ENCODE measurements around the gene SPATA31E1.
"Not testable (repeated sequence)": the region's sequence is repeated elsewhere in the genome, so short reads cannot be mapped to it uniquely, and the experiment has no call there.

SPATA31E1 gene

GRCh38 chr9:87923012-87923411, 40.3 kb downstream of the SPATA31E1 start:
- H3K4me1 Mint-ChIP-seq, DNase-seq: not testable (repeated sequence)

GRCh38 chr9:87924851-87925250, 42.2 kb downstream of the SPATA31E1 start:
- H3K36me3 Mint-ChIP-seq (ENCODE audit: low read depth); H3K9me3 Mint-ChIP-seq; DNase-seq; H3K4me3 Mint-ChIP-seq; H3K27ac Mint-ChIP-seq; H3K4me1 Mint-ChIP-seq; H3K27me3 Mint-ChIP-seq (ENCODE audit: low read depth, poor library complexity): not testable (repeated sequence)

More at GRCh38 chr9:87923012-87923411, 40.3 kb downstream of the SPATA31E1 start:
- H3K27me3 Mint-ChIP-seq (ENCODE audit: low read depth, poor library complexity); H3K36me3 Mint-ChIP-seq (ENCODE audit: low read depth); H3K4me3 Mint-ChIP-seq; H3K27ac Mint-ChIP-seq; H3K9me3 Mint-ChIP-seq: not testable (repeated sequence)

- not testable (repeated sequence) for DNase-seq; H3K4me3 Mint-ChIP-seq; H3K36me3 Mint-ChIP-seq (ENCODE audit: low read depth); H3K27ac Mint-ChIP-seq; H3K9me3 Mint-ChIP-seq; H3K4me1 Mint-ChIP-seq; H3K27me3 Mint-ChIP-seq (ENCODE audit: low read depth, poor library complexity)
Observed at GRCh38 chr9:87929152-87929551, 46.5 kb downstream of the SPATA31E1 start.

GRCh38 chr9:87934444-87934843, 51.8 kb downstream of the SPATA31E1 start:
- not testable (repeated sequence) for DNase-seq; H3K4me1 Mint-ChIP-seq; H3K27ac Mint-ChIP-seq; H3K27me3 Mint-ChIP-seq (ENCODE audit: low read depth, poor library complexity); H3K4me3 Mint-ChIP-seq; H3K36me3 Mint-ChIP-seq (ENCODE audit: low read depth); H3K9me3 Mint-ChIP-seq

GRCh38 chr9:87937352-87937751, 54.7 kb downstream of the SPATA31E1 start:
- not testable (repeated sequence) for H3K27ac Mint-ChIP-seq; H3K27me3 Mint-ChIP-seq (ENCODE audit: low read depth, poor library complexity); DNase-seq; H3K9me3 Mint-ChIP-seq; H3K4me3 Mint-ChIP-seq; H3K4me1 Mint-ChIP-seq; H3K36me3 Mint-ChIP-seq (ENCODE audit: low read depth)

GRCh38 chr9:87937918-87938317, 55.2 kb downstream of the SPATA31E1 start:
- H3K27ac Mint-ChIP-seq; H3K4me3 Mint-ChIP-seq; H3K4me1 Mint-ChIP-seq; H3K27me3 Mint-ChIP-seq (ENCODE audit: low read depth, poor library complexity); DNase-seq; H3K9me3 Mint-ChIP-seq; H3K36me3 Mint-ChIP-seq (ENCODE audit: low read depth): not testable (repeated sequence)

- not testable (repeated sequence) for H3K27ac Mint-ChIP-seq; H3K27me3 Mint-ChIP-seq (ENCODE audit: low read depth, poor library complexity); DNase-seq; H3K4me3 Mint-ChIP-seq; H3K4me1 Mint-ChIP-seq; H3K36me3 Mint-ChIP-seq (ENCODE audit: low read depth); H3K9me3 Mint-ChIP-seq
Observed at GRCh38 chr9:87938336-87938735, 55.7 kb downstream of the SPATA31E1 start.

All from nephron progenitor cell (in vitro differentiated cells).